SIG-M5 treated with dmso at 0.1 percent for 504 hours (cell line): ENCODE results near the gene DENND1C.
"Not testable (repeated sequence)": the region's sequence is repeated elsewhere in the genome, so short reads cannot be mapped to it uniquely, and the experiment has no call there.

Experiments used
- DNase-seq: peaks from one replicate; lab custom pipeline; 2025; ENCODE audit not compliant: unreplicated experiment; lab: John Stamatoyannopoulos, UW

The DENND1C gene

GRCh38 chr19:6508028-6508771, 26.6 kb upstream of the DENND1C start:
- not testable (repeated sequence) for DNase-seq

GRCh38 chr19:6503407-6504201, 22.0 kb upstream of the DENND1C start:
- DNase-seq = no peak

- no peak for DNase-seq
Measured at GRCh38 chr19:6501740-6502648, 20.4 kb upstream of the DENND1C start, which contains the start of gene TUBB4A. TSS of gene TUBB4A (minus strand) at chr19:6502309. CDS start at chr19:6502212, 97 bp downstream.

- no peak for DNase-seq
Measured at GRCh38 chr19:6500837-6501739, 19.5 kb upstream of the DENND1C start.

GRCh38 chr19:6499052-6499790, 17.6 kb upstream of the DENND1C start:
- DNase-seq = no peak

- DNase-seq = peak; percentile 90
Measured at GRCh38 chr19:6498294-6499036, 16.9 kb upstream of the DENND1C start.

- no peak for DNase-seq
Measured at GRCh38 chr19:6495947-6496346, 14.4 kb upstream of the DENND1C start.

GRCh38 chr19:6494438-6495036, 12.9 kb upstream of the DENND1C start:
- no peak for DNase-seq

GRCh38 chr19:6491802-6492592, 10.4 kb upstream of the DENND1C start:
- no peak for DNase-seq

- no peak for DNase-seq
Measured at GRCh38 chr19:6490134-6490533, 8.5 kb upstream of the DENND1C start.

GRCh38 chr19:6489278-6490061, 7.9 kb upstream of the DENND1C start:
- DNase-seq = peak; percentile 27

GRCh38 chr19:6484831-6485230, 3.2 kb upstream of the DENND1C start:
- DNase-seq = no peak

- DNase-seq = no peak
Measured at GRCh38 chr19:6484230-6484629, 2.6 kb upstream of the DENND1C start.

- DNase-seq = no peak
Measured at GRCh38 chr19:6483235-6483634, 1.6 kb upstream of the DENND1C start.

GRCh38 chr19:6482343-6482686, 728 bp upstream of the DENND1C start:
- no peak for DNase-seq

- DNase-seq = no peak
Measured at GRCh38 chr19:6480848-6481415, 655 bp downstream of the DENND1C start.
